ENCODE data around the gene RRM2. TPM values are rescaled to one million over a fixed set of nuclear protein-coding genes. Genes with fewer than 3 reads are reported as not detected.

Gene RRM2
- total RNA-seq, 1 donor from 2014 or later = 1.8 TPM

GRCh38 chr2:10128420-10128819 lies 5.9 kb downstream of the RRM2 start:
- no peak for FAIRE-seq
- Histone ChIP-seq H3K36me3 (ENCODE audit: control insufficient read depth, insufficient read depth, low read length) (no peaks in the 10 kb centered on the region), H3K4me3 (ENCODE audit: low read depth, low read length) (no peak overlapping the region), H3K27me3 (ENCODE audit: control insufficient read depth, insufficient read depth, low read length) (no peaks in the 10 kb centered on the region)
- DNase-seq (ENCODE audit: low read depth) = no peak
- no peak for TF ChIP-seq CTCF (IDR thresholded peaks at IDR 0.05; ENCODE audit: insufficient read depth, low read length, severe bottlenecking)

GRCh38 chr2:10129490-10129889 lies 7.0 kb downstream of the RRM2 start:
- TF ChIP-seq CTCF (IDR thresholded peaks at IDR 0.05; ENCODE audit: insufficient read depth, low read length, severe bottlenecking) = no peak
- Histone ChIP-seq H3K4me3 (ENCODE audit: low read depth, low read length) (no peak overlapping the region), H3K27me3 (ENCODE audit: control insufficient read depth, insufficient read depth, low read length) (no peaks in the 10 kb centered on the region), H3K36me3 (ENCODE audit: control insufficient read depth, insufficient read depth, low read length) (no peaks in the 10 kb centered on the region)
- FAIRE-seq (no peak), DNase-seq (ENCODE audit: low read depth) (no peak)

GRCh38 chr2:10132043-10132575 lies 9.6 kb downstream of the RRM2 start:
- FAIRE-seq = no peak
- no peak for TF ChIP-seq CTCF (IDR thresholded peaks at IDR 0.05; ENCODE audit: insufficient read depth, low read length, severe bottlenecking)
- Histone ChIP-seq H3K36me3 (ENCODE audit: control insufficient read depth, insufficient read depth, low read length) (no peaks in the 10 kb centered on the region), H3K4me3 (ENCODE audit: low read depth, low read length) (no peak overlapping the region), H3K27me3 (ENCODE audit: control insufficient read depth, insufficient read depth, low read length) (no peaks in the 10 kb centered on the region)
- no peak for DNase-seq (ENCODE audit: low read depth)

- FAIRE-seq = no peak
- no peaks in the 10 kb centered on the region for H3K36me3 ChIP-seq (ENCODE audit: control insufficient read depth, insufficient read depth, low read length)
These were observed 10.1 kb downstream of the RRM2 start for GRCh38 chr2:10132596-10132995.

GRCh38 chr2:10132996-10133647 lies 10.6 kb downstream of the RRM2 start:
- Histone ChIP-seq H3K4me3 (ENCODE audit: low read depth, low read length) (no peak overlapping the region), H3K36me3 (ENCODE audit: control insufficient read depth, insufficient read depth, low read length) (no peaks in the 10 kb centered on the region), H3K27me3 (ENCODE audit: control insufficient read depth, insufficient read depth, low read length) (no peaks in the 10 kb centered on the region)
- DNase-seq (ENCODE audit: low read depth) (no peak), FAIRE-seq (no peak)
- TF ChIP-seq CTCF (IDR thresholded peaks at IDR 0.05; ENCODE audit: insufficient read depth, low read length, severe bottlenecking) = no peak

More at GRCh38 chr2:10132596-10132995, 10.1 kb downstream of the RRM2 start:
- H3K27me3 ChIP-seq (ENCODE audit: control insufficient read depth, insufficient read depth, low read length) = no peaks in the 10 kb centered on the region
- H3K4me3 ChIP-seq (ENCODE audit: low read depth, low read length) = no peak overlapping the region
- no peak for DNase-seq (ENCODE audit: low read depth)
- no peak for TF ChIP-seq CTCF (IDR thresholded peaks at IDR 0.05; ENCODE audit: insufficient read depth, low read length, severe bottlenecking)
